Osteocyte (in vitro differentiated cells): Measurements from ENCODE around the gene TLE2. TPM values are rescaled to one million over a fixed set of nuclear protein-coding genes. Genes with fewer than 3 reads are reported as not detected.
A peak's percentile ranks its signal among the peaks of the same experiment; 100 is the strongest.

ENCODE experiments used
- DNase-seq: peaks from one replicate; pipeline ENCODE4 v3.0.0; 2021; ENCODE audit warnings: mixed read lengths; ENCODE audit not compliant: unreplicated experiment; ENCODE audit errors: extremely low spot score
- H3K27ac Mint-ChIP-seq: one replicate; pipeline ENCODE4 v1.8.0; 2021; ENCODE audit warnings: mild to moderate bottlenecking, mixed read lengths; ENCODE audit not compliant: unreplicated experiment
- H3K27me3 Mint-ChIP-seq: one replicate; pipeline ENCODE4 v1.8.0; 2021; ENCODE audit warnings: mixed read lengths; ENCODE audit not compliant: unreplicated experiment
- H3K36me3 Mint-ChIP-seq: one replicate; pipeline ENCODE4 v1.8.0; 2021; ENCODE audit warnings: mixed read lengths; ENCODE audit not compliant: unreplicated experiment
- H3K4me1 Mint-ChIP-seq: one replicate; pipeline ENCODE4 v1.8.0; 2021; ENCODE audit warnings: mixed read lengths; ENCODE audit not compliant: unreplicated experiment
- H3K4me3 Mint-ChIP-seq: one replicate; pipeline ENCODE4 v1.8.0; 2021; ENCODE audit warnings: mild to moderate bottlenecking, moderate library complexity, mixed read lengths; ENCODE audit not compliant: unreplicated experiment
- H3K9me3 Mint-ChIP-seq: one replicate; pipeline ENCODE4 v1.8.0; 2021; ENCODE audit warnings: mixed read lengths; ENCODE audit not compliant: unreplicated experiment
- total RNA-seq: library from RNA; stranded (reverse); gene quantifications from 2 replicates; pipeline ENCODE4 v1.2.1, GENCODE V29; 2021
- TF ChIP-seq, protein P1 (sequence below): fragments of 200-600 bp; sonication (generic); IDR thresholded peaks from 2 replicates; pipeline ENCODE4 v1.5.0; 2021; ENCODE audit warnings: antibody characterized with exemption, mild to moderate bottlenecking, moderate library complexity

Gene TLE2
- total RNA-seq, 1 donor from 2014 or later: 13.2 TPM

GRCh38 chr19:3064011-3064330, 34.9 kb upstream of the TLE2 start:
- no peak overlapping the region for H3K4me3 Mint-ChIP-seq
- no peak for DNase-seq
- no peaks in the 10 kb centered on the region for H3K27me3 Mint-ChIP-seq

GRCh38 chr19:3062165-3063105, 33.4 kb upstream of the TLE2 start, which contains the start of gene TLE5:
Gene TLE5, minus strand, starts transcription at chr19:3062495. Its CDS starts 295 bp downstream, at chr19:3062200.
- peaks cover 19% of the 10 kb centered on the region for H3K4me1 Mint-ChIP-seq
- no peaks in the 10 kb centered on the region for H3K9me3 Mint-ChIP-seq
- DNase-seq: no peak
- TF ChIP-seq, protein P1, sequence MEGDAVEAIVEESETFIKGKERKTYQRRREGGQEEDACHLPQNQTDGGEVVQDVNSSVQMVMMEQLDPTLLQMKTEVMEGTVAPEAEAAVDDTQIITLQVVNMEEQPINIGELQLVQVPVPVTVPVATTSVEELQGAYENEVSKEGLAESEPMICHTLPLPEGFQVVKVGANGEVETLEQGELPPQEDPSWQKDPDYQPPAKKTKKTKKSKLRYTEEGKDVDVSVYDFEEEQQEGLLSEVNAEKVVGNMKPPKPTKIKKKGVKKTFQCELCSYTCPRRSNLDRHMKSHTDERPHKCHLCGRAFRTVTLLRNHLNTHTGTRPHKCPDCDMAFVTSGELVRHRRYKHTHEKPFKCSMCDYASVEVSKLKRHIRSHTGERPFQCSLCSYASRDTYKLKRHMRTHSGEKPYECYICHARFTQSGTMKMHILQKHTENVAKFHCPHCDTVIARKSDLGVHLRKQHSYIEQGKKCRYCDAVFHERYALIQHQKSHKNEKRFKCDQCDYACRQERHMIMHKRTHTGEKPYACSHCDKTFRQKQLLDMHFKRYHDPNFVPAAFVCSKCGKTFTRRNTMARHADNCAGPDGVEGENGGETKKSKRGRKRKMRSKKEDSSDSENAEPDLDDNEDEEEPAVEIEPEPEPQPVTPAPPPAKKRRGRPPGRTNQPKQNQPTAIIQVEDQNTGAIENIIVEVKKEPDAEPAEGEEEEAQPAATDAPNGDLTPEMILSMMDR: no peak
- H3K27me3 Mint-ChIP-seq: no peaks in the 10 kb centered on the region
- H3K36me3 Mint-ChIP-seq: peaks cover 7% of the 10 kb centered on the region
- H3K27ac Mint-ChIP-seq: peak within 1 kb of the TSS; percentile 73
- H3K4me3 Mint-ChIP-seq: peak within 1 kb of the TSS; percentile 78

More at GRCh38 chr19:3064011-3064330, 34.9 kb upstream of the TLE2 start:
- TF ChIP-seq, protein P1: no peak
- no peak overlapping the region for H3K27ac Mint-ChIP-seq
- no peaks in the 10 kb centered on the region for H3K9me3 Mint-ChIP-seq
- H3K4me1 Mint-ChIP-seq: peaks cover 13% of the 10 kb centered on the region
- peaks cover 3% of the 10 kb centered on the region for H3K36me3 Mint-ChIP-seq

DNA sequence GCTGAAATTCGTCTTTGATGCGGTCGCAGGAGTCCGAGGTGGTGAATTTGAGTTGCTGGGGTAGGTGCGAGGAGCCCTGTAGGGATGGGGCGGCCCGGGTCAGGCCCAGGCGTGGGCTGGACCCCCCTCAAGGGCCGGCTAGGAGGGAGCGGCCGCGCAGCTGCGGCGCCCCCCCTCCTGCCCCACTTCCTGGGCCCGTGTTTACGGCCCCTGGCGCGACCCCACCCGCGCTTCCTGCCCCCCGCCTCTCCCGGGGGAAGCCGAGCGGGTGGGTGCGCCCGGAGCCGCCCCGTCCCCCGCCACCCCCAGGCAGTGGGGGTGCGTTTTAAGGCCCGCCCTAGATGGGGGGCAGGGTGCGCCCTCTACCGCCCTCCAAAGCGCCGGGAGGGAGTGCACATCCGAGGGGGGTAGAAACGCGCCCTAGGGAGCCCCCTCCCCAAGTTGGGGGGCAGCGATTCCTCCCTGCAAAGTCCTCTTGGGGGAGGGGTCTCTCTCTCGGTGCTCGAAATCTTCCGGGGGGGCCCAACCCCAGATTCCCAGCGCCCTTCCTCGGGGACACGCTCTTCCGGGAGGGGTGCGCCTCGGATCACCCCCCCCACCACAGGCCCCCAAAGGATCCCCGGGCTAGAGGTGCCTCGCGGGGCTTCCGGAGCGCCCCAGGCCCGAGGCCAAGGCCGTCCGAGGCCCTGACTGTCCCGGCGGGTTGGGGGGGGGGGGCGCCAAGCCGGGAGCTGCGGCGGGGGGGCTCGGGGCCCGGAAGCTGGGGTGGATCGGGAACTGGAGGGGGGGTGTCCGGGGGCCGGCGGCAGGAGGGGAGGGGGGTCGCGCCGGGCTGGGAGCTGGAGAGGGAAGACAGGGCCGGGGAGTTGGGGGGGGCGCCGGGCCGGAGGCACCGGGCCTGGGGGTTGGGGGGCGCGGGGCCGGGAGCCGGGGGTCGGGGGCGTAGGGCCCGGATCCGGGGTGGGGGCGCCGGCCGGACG, 32.4 kb upstream of the TLE2 start:
- Mint-ChIP-seq H3K4me1 (peaks cover 24% of the 10 kb centered on the region), H3K4me3 (peak overlapping the region; percentile 71), H3K9me3 (no peaks in the 10 kb centered on the region), H3K36me3 (peaks cover 10% of the 10 kb centered on the region), H3K27ac (peak overlapping the region; percentile 72), H3K27me3 (no peaks in the 10 kb centered on the region)
- no peak for DNase-seq
- TF ChIP-seq, protein P1: peak; percentile 43

GRCh38 chr19:3060857-3061181, 31.7 kb upstream of the TLE2 start:
- H3K4me3 Mint-ChIP-seq: peak overlapping the region; percentile 71
- peak overlapping the region; percentile 72 for H3K27ac Mint-ChIP-seq
- H3K9me3 Mint-ChIP-seq: no peaks in the 10 kb centered on the region
- H3K27me3 Mint-ChIP-seq: no peaks in the 10 kb centered on the region
- TF ChIP-seq, protein P1: no peak
- H3K4me1 Mint-ChIP-seq: peaks cover 24% of the 10 kb centered on the region
- peaks cover 10% of the 10 kb centered on the region for H3K36me3 Mint-ChIP-seq
- DNase-seq: no peak
